ENCODE results near the gene NPFFR1.

Gene NPFFR1
- long read RNA-seq, result 0 reads

- DNase-seq (ENCODE audit: low read depth in 1 of 2, low spot score in 1 of 2), result no peak
- Histone ChIP-seq H3K27ac (replicated peaks) (no peak within 1 kb of the TSS), H3K4me3 (replicated peaks; ENCODE audit: insufficient read depth, low read length) (no peak within 1 kb of the TSS), H3K27me3 (ENCODE audit: insufficient read depth, poor library complexity, severe bottlenecking) (peaks cover 22% of the 10 kb centered on the region)
- TF ChIP-seq POLR2AphosphoS5 (IDR thresholded peaks at IDR 0.05; ENCODE audit: low read depth) (no peak), REST (IDR thresholded peaks at IDR 0.05; ENCODE audit: insufficient replicate concordance, low read depth) (no peak), CTCF (IDR thresholded peaks at IDR 0.05; ENCODE audit: insufficient read depth, low read length) (no peak), SPI1 (IDR thresholded peaks at IDR 0.05; ENCODE audit: borderline replicate concordance, low read depth) (no peak)
Observed at GRCh38 chr10:70283445-70284399, at the start of gene NPFFR1. Gene NPFFR1, minus strand, starts transcription at chr10:70284004. Its CDS starts 328 bp downstream, at chr10:70283676.

- H3K27ac ChIP-seq (replicated peaks), result no peak overlapping the region
- no peak for DNase-seq (ENCODE audit: low read depth in 1 of 2, low spot score in 1 of 2)
- no peak overlapping the region for H3K4me3 ChIP-seq (replicated peaks; ENCODE audit: insufficient read depth, low read length)
- H3K27me3 ChIP-seq (ENCODE audit: insufficient read depth, poor library complexity, severe bottlenecking), result no peaks in the 10 kb centered on the region
- no peak for TF ChIP-seq GABPA (IDR thresholded peaks at IDR 0.05; ENCODE audit: low read depth)
- TF ChIP-seq SPI1 (IDR thresholded peaks at IDR 0.05; ENCODE audit: borderline replicate concordance, low read depth), result no peak
- TF ChIP-seq REST (IDR thresholded peaks at IDR 0.05; ENCODE audit: insufficient replicate concordance, low read depth), result no peak
- TF ChIP-seq POLR2AphosphoS5 (IDR thresholded peaks at IDR 0.05; ENCODE audit: low read depth), result no peak
- no peak for TF ChIP-seq CTCF (IDR thresholded peaks at IDR 0.05; ENCODE audit: insufficient read depth, low read length)
Observed at GRCh38 chr10:70333268-70333667, 49.5 kb upstream of the NPFFR1 start.

GRCh38 chr10:70331486-70332268 lies 47.9 kb upstream of the NPFFR1 start:
- no peaks in the 10 kb centered on the region for H3K27me3 ChIP-seq (ENCODE audit: insufficient read depth, poor library complexity, severe bottlenecking)
- no peak overlapping the region for H3K4me3 ChIP-seq (replicated peaks; ENCODE audit: insufficient read depth, low read length)
- TF ChIP-seq CTCF (IDR thresholded peaks at IDR 0.05; ENCODE audit: insufficient read depth, low read length) (peak; percentile 13), REST (IDR thresholded peaks at IDR 0.05; ENCODE audit: insufficient replicate concordance, low read depth) (no peak), GABPA (IDR thresholded peaks at IDR 0.05; ENCODE audit: low read depth) (no peak; the same call in 1 of the 2 replicates), POLR2AphosphoS5 (IDR thresholded peaks at IDR 0.05; ENCODE audit: low read depth) (peak; percentile 97), SPI1 (IDR thresholded peaks at IDR 0.05; ENCODE audit: borderline replicate concordance, low read depth) (peak; percentile 81; the same call in 1 of the 2 replicates)
- H3K27ac ChIP-seq (replicated peaks), result no peak overlapping the region; the same call in 1 of the 2 replicates
- DNase-seq (ENCODE audit: low read depth in 1 of 2, low spot score in 1 of 2), result peak; percentile 94 to 96
